H9 (cell line): ENCODE data around the gene TEKT3. TPM values are rescaled to one million over a fixed set of nuclear protein-coding genes. Genes with fewer than 3 reads are reported as not detected.

Experiments
- DNase-seq: peaks from one replicate; pipeline ENCODE4 v3.0.0-alpha.2; 2017
- H2AFZ ChIP-seq: one replicate; pipeline ENCODE4 v1.6.1; 2013; ENCODE audit warnings: mild to moderate bottlenecking, low read length, control low read depth, moderate library complexity
- H2AK5ac ChIP-seq: 2 replicates; pipeline ENCODE4 v1.6.1; 2013; ENCODE audit warnings: low read length, control low read depth, mixed read lengths; ENCODE audit not compliant: insufficient read length
- H2BK120ac ChIP-seq: one replicate; pipeline ENCODE4 v1.6.1; 2013; ENCODE audit warnings: low read depth, mild to moderate bottlenecking, low read length, control low read depth, inconsistent platforms; ENCODE audit not compliant: poor library complexity, severe bottlenecking
- H2BK12ac ChIP-seq: 2 replicates; pipeline ENCODE4 v1.6.1; 2013; ENCODE audit warnings: low read length, control low read depth, mixed read lengths, low read depth; ENCODE audit not compliant: insufficient read length
- H2BK15ac ChIP-seq: 2 replicates; pipeline ENCODE4 v1.6.1; 2013; ENCODE audit warnings: low read depth, low read length, control low read depth
- H2BK20ac ChIP-seq: one replicate; pipeline ENCODE4 v1.6.1; 2013; ENCODE audit warnings: low read depth, mild to moderate bottlenecking, low read length, control low read depth, inconsistent platforms; ENCODE audit not compliant: poor library complexity, severe bottlenecking
- H2BK5ac ChIP-seq: 2 replicates; pipeline ENCODE4 v1.6.1; 2013; ENCODE audit warnings: low read length, control low read depth, mixed read lengths; ENCODE audit not compliant: insufficient read length
- H3K14ac ChIP-seq: 2 replicates; pipeline ENCODE4 v1.6.1; 2013; ENCODE audit warnings: low read length, control low read depth; ENCODE audit not compliant: insufficient read depth
- H3K18ac ChIP-seq: 2 replicates; pipeline ENCODE4 v1.6.1; 2013; ENCODE audit warnings: low read depth, mild to moderate bottlenecking, mixed read lengths, low read length, control low read depth; ENCODE audit not compliant: insufficient read length
- H3K23ac ChIP-seq: 2 replicates; pipeline ENCODE4 v1.6.1; 2013; ENCODE audit warnings: low read length, control low read depth, mixed read lengths, low read depth; ENCODE audit not compliant: insufficient read length
- H3K23me2 ChIP-seq: 2 replicates; pipeline ENCODE4 v1.6.1; 2013; ENCODE audit warnings: low read depth, mild to moderate bottlenecking, mixed read lengths, low read length, control low read depth; ENCODE audit not compliant: insufficient read length, poor library complexity, severe bottlenecking
- H3K27ac ChIP-seq: 2 replicates; pipeline ENCODE4 v1.5.1; 2013; ENCODE audit warnings: low read length, control low read depth, mixed read lengths, low read depth; ENCODE audit not compliant: insufficient read length
- H3K27me3 ChIP-seq: 2 replicates; pipeline ENCODE4 v1.6.1; 2013; ENCODE audit warnings: low read length, control low read depth, inconsistent platforms; ENCODE audit not compliant: insufficient read depth
- H3K4ac ChIP-seq: 2 replicates; pipeline ENCODE4 v1.6.1; 2013; ENCODE audit warnings: low read depth, mild to moderate bottlenecking, control low read depth, inconsistent platforms, low read length, moderate library complexity
- H3K4me1 ChIP-seq: 2 replicates; pipeline ENCODE4 v1.6.1; 2013; ENCODE audit warnings: low read length, control low read depth, inconsistent platforms; ENCODE audit not compliant: insufficient read depth
- H3K4me2 ChIP-seq: 2 replicates; pipeline ENCODE4 v1.6.1; 2013; ENCODE audit warnings: low read length, control low read depth, mixed read lengths; ENCODE audit not compliant: insufficient read length, insufficient read depth
- H3K56ac ChIP-seq: 2 replicates; pipeline ENCODE4 v1.6.1; 2013; ENCODE audit warnings: low read depth, mild to moderate bottlenecking, mixed read lengths, low read length, control low read depth; ENCODE audit not compliant: insufficient read length
- H3K79me1 ChIP-seq: 2 replicates; pipeline ENCODE4 v1.6.1; 2013; ENCODE audit warnings: low read depth, mild to moderate bottlenecking, moderate library complexity, low read length, control low read depth, inconsistent platforms; ENCODE audit not compliant: insufficient read depth, poor library complexity, severe bottlenecking
- H3K79me2 ChIP-seq: 2 replicates; pipeline ENCODE4 v1.6.1; 2013; ENCODE audit warnings: low read length, control low read depth, inconsistent platforms; ENCODE audit not compliant: insufficient read depth
- H3K9ac ChIP-seq: 2 replicates; pipeline ENCODE4 v1.6.1; 2013; ENCODE audit warnings: low read length, control low read depth, mixed read lengths; ENCODE audit not compliant: insufficient read length; ENCODE audit errors: extremely low read depth
- H3K9me3 ChIP-seq: one replicate; pipeline ENCODE4 v1.6.1; 2013; ENCODE audit warnings: low read depth, low read length, inconsistent platforms; ENCODE audit not compliant: control insufficient read depth
- H3T11ph ChIP-seq: one replicate; pipeline ENCODE4 v1.6.1; 2013; ENCODE audit warnings: mild to moderate bottlenecking, low read length, control low read depth, inconsistent platforms
- H4K20me1 ChIP-seq: one replicate; pipeline ENCODE4 v1.6.1; 2013; ENCODE audit not compliant: control insufficient read depth, insufficient read length, insufficient read depth
- H4K5ac ChIP-seq: 2 replicates; pipeline ENCODE4 v1.6.1; 2013; ENCODE audit warnings: low read depth, mild to moderate bottlenecking, mixed read lengths, low read length, control low read depth; ENCODE audit not compliant: insufficient read length
- H4K8ac ChIP-seq: replicated peaks from 2 replicates; pipeline ENCODE4 v1.6.1; 2013; ENCODE audit warnings: low read length, control low read depth, mixed read lengths, low read depth; ENCODE audit not compliant: insufficient read length
- H4K91ac ChIP-seq: 2 replicates; pipeline ENCODE4 v1.6.1; 2013; ENCODE audit warnings: low read depth, mild to moderate bottlenecking, moderate library complexity, mixed read lengths, low read length, control low read depth; ENCODE audit not compliant: insufficient read length
- H3K27ac Mint-ChIP-seq, 3 experiments: 2 replicates in 2 of 3; 3 replicates in 1 of 3; pipeline ENCODE4 v1.8.0; 2020 to 2021; ENCODE audit warnings: mixed read lengths in 3 of 3, mild to moderate bottlenecking in 1 of 3, moderate library complexity in 1 of 3
- H3K27me3 Mint-ChIP-seq: 2 replicates; pipeline ENCODE4 v1.8.0; 2021; ENCODE audit warnings: low read depth, mild to moderate bottlenecking, moderate library complexity, mixed read lengths
- H3K36me3 Mint-ChIP-seq, 3 experiments: 2 replicates in 2 of 3; 3 replicates in 1 of 3; pipeline ENCODE4 v1.8.0; 2020 to 2021; ENCODE audit warnings: low read depth in 3 of 3, mixed read lengths in 3 of 3; ENCODE audit not compliant: insufficient read depth in 1 of 3
- H3K4me1 Mint-ChIP-seq, 2 experiments: 2 replicates each; pipeline ENCODE4 v1.8.0; 2020; ENCODE audit warnings: mixed read lengths in 2 of 2
- H3K4me3 Mint-ChIP-seq, 2 experiments: 2 replicates in 1 of 2; 3 replicates in 1 of 2; pipeline ENCODE4 v1.8.0; 2020 to 2021; ENCODE audit warnings: mild to moderate bottlenecking in 2 of 2, mixed read lengths in 2 of 2, moderate library complexity in 1 of 2
- H3K9me3 Mint-ChIP-seq, 2 experiments: 2 replicates in 1 of 2; 3 replicates in 1 of 2; pipeline ENCODE4 v1.8.0; 2020; ENCODE audit warnings: mild to moderate bottlenecking in 2 of 2, mixed read lengths in 2 of 2, moderate library complexity in 1 of 2
- WGBS: extraction: QIAGEN DNeasy Blood & Tissue Kit; methylation state at CpG from one replicate; pipeline ENCODE4 v1.1.7; 2013; ENCODE audit warnings: missing lambda C conversion rate, low lambda C conversion rate, mixed read lengths; ENCODE audit not compliant: insufficient read length; ENCODE audit errors: extremely low coverage; 5-methylcytosine and 5-hydroxymethylcytosine counted together
- total RNA-seq: library from RNA; stranded (reverse); gene quantifications from 2 replicates; pipeline ENCODE4 v1.2.1, GENCODE V29; 2021
- TF ChIP-seq, protein P1 (sequence below): fragments of 200-600 bp; sonication (generic); conservative IDR thresholded peaks from 3 replicates; pipeline ENCODE4 v1.8.0; 2021; ENCODE audit warnings: antibody characterized with exemption, mild to moderate bottlenecking

The TEKT3 gene
- total RNA-seq, 1 experiment from 2014 or later: 0.42 TPM

DNA sequence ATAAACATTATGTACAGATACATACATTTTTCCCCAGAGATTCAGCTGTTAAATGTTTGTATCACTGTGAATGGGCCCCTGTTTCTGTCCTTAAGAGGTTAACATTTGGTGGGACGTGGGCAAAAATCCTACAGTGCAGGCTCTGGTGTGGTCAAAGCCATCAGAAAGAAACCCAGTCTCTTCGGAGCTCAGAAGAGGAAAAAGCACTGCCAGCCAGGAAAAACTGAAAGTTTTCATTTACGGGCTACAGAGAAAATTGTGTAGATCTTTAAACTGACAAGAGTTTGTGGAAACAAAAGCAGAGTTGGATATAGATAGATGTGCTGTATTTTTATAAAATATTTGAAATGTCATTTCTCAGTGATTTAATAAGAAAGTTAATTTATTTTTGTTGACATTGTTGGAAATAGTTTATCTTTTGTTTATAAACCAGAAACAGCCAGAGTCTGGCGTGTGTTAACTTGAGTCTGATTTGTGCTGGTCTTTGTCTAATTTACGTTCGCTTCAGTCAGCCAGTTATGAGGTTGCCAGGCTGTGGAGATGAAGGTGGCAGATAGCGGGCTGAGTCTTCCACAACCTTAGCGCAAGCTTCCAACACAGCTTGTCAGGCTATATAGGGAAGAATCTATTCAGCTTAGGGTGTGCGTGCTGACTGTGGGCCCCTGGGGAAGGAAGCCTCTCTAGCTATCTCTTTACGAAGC lies 9.5 kb upstream of the TEKT3 start:
- Histone ChIP-seq H3K23me2 (no peaks in the 10 kb centered on the region), H3K27ac (no peak overlapping the region), H3T11ph (no peak overlapping the region), H2BK120ac (no peak overlapping the region), H2BK20ac (no peak overlapping the region), H3K23ac (no peak overlapping the region), H4K91ac (no peak overlapping the region), H3K4ac (no peak overlapping the region), H3K79me2 (no peaks in the 10 kb centered on the region), H3K79me1 (no peaks in the 10 kb centered on the region), H2BK12ac (no peak overlapping the region), H3K9me3 (no peaks in the 10 kb centered on the region), H2AFZ (no peak overlapping the region), H3K9ac (no peak overlapping the region), H3K4me2 (no peak overlapping the region), H3K56ac (no peak overlapping the region), H2AK5ac (no peak overlapping the region), H3K18ac (no peak overlapping the region), H4K8ac (no peak overlapping the region), H3K4me1 (0 out of 2 replicates have a peak, but pooled peaks cover 1% of the 10 kb centered on the region), H3K27me3 (no peaks in the 10 kb centered on the region; the same call in 1 of the 2 replicates), H3K14ac (no peak overlapping the region), H2BK15ac (no peak overlapping the region), H2BK5ac (no peak overlapping the region), H4K5ac (no peak overlapping the region), H4K20me1 (no peaks in the 10 kb centered on the region)
- Mint-ChIP-seq H3K27me3 (peaks cover 15% of the 10 kb centered on the region), H3K36me3 (no peaks in the 10 kb centered on the region), H3K4me3 (no peak overlapping the region), H3K9me3 (peaks cover 0 to 5% of the 10 kb centered on the region in 2 experiments; a peak in 2 of 5 replicates), H3K27ac (no peak overlapping the region), H3K4me1 (peaks cover 0 to 3% of the 10 kb centered on the region in 2 experiments; a peak in 1 of 4 replicates)
- TF ChIP-seq, protein P1, sequence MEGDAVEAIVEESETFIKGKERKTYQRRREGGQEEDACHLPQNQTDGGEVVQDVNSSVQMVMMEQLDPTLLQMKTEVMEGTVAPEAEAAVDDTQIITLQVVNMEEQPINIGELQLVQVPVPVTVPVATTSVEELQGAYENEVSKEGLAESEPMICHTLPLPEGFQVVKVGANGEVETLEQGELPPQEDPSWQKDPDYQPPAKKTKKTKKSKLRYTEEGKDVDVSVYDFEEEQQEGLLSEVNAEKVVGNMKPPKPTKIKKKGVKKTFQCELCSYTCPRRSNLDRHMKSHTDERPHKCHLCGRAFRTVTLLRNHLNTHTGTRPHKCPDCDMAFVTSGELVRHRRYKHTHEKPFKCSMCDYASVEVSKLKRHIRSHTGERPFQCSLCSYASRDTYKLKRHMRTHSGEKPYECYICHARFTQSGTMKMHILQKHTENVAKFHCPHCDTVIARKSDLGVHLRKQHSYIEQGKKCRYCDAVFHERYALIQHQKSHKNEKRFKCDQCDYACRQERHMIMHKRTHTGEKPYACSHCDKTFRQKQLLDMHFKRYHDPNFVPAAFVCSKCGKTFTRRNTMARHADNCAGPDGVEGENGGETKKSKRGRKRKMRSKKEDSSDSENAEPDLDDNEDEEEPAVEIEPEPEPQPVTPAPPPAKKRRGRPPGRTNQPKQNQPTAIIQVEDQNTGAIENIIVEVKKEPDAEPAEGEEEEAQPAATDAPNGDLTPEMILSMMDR: no peak
- WGBS: no CpG with 5 or more reads among the region's 10 CpGs
- no peak for DNase-seq
